ENCODE data around the gene WDR45B.

GRCh38 chr17:82596296-82596695, 51.9 kb downstream of the WDR45B start:
- TF ChIP-seq CTCF (conservative IDR thresholded peaks at IDR 0.05; ENCODE audit: low read length) (no peak), EZH2phosphoT487 (IDR thresholded peaks at IDR 0.05; ENCODE audit: borderline replicate concordance, low read depth, low read length) (no peak)
